ENCODE measurements around the gene ZNF511.

DNA sequence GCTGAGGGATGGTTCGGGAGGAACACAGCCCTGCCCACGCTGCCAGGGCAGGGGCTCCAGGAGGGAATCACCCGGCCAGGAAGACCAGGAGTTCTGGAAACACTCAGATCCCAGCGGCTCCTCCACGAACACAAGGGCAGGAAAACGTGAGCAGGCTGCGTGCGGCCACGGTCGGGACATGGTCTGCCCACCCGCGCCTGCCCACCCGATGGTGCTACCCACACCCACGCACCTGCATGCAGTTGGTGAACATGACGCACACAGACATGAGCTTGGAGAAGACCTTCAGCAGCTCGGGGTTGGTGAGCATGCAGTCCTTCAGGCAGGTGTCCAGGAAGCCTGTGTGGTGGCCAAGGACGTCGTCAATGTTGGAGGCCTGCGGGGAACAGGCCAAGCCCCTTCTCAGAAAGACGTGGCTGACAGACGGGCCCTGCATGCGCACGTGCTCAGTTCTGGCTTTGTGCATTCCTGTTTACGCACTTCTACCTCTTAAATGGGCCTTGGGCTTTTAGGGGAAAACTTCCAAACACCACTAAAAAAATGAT lies 25.8 kb upstream of the ZNF511 start:
- TF ChIP-seq, protein P1, sequence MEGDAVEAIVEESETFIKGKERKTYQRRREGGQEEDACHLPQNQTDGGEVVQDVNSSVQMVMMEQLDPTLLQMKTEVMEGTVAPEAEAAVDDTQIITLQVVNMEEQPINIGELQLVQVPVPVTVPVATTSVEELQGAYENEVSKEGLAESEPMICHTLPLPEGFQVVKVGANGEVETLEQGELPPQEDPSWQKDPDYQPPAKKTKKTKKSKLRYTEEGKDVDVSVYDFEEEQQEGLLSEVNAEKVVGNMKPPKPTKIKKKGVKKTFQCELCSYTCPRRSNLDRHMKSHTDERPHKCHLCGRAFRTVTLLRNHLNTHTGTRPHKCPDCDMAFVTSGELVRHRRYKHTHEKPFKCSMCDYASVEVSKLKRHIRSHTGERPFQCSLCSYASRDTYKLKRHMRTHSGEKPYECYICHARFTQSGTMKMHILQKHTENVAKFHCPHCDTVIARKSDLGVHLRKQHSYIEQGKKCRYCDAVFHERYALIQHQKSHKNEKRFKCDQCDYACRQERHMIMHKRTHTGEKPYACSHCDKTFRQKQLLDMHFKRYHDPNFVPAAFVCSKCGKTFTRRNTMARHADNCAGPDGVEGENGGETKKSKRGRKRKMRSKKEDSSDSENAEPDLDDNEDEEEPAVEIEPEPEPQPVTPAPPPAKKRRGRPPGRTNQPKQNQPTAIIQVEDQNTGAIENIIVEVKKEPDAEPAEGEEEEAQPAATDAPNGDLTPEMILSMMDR (IDR thresholded peaks at IDR 0.05; ENCODE audit: low read length), result no peak
- TF ChIP-seq EZH2 (IDR thresholded peaks at IDR 0.05; ENCODE audit: borderline replicate concordance, low read length), result no peak

All from OCI-LY1 (cell line).